Hepatocyte (in vitro differentiated cells): Measurements from ENCODE around the gene C6orf89.

ENCODE experiments used
- EZH2 ChIP-seq: fragments of 200-600 bp; sonication (generic); IDR thresholded peaks from 2 replicates; pipeline ENCODE4 v1.6.1; 2016; ENCODE audit warnings: antibody characterized with exemption, mild to moderate bottlenecking, borderline replicate concordance
- EZH2phosphoT487 ChIP-seq: fragments of 200-600 bp; sonication (generic); IDR thresholded peaks from one replicate; pipeline ENCODE4 v1.6.1; 2018; ENCODE audit warnings: antibody characterized with exemption, mild to moderate bottlenecking, low read depth, moderate library complexity; ENCODE audit not compliant: unreplicated experiment, severe bottlenecking
- TF ChIP-seq, protein P1 (sequence below): fragments of 200-600 bp; sonication (generic); IDR thresholded peaks from 2 replicates; pipeline ENCODE4 v1.5.1; 2016; ENCODE audit warnings: antibody characterized with exemption, mild to moderate bottlenecking; ENCODE audit not compliant: poor library complexity

DNA sequence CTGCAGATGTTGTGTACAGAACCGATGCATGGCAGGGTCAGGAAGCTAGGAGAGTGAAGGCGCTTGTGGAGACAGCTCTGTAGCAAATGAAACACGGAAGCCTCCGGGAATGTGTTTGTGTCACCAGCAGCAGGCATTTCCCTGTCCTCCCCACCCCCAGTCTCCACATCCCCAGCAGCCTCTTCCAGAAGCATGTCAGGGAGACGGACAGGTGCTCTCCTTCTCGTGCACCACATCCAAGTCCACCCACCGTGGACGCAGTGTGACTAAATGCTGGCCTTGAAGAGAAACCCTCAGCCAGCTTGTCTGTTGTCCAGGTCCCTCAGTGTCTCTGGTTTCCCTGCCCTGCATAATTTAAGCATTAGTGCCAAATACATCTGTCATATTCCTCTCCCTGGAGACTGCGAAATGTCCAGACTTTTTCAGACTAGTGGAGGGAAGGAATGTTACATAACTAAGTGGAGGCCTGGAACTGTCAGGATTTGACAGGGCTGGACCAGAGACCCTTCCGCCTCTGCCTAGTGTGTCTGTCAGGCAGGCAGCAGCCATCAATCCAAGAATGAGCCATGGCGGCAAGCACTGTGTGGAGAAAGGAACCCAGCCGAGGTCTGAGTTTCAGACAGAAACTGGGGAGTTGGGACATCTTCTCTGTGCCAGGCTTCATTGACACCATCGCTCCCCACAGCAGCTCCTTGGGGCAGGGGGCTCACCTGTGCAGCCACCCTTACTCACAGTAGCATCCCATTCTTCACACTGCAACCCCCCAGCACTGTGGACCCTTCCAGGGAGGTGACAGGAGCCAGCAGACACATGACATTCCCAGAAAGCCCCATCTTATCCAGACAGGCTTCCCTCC, 42.2 kb downstream of the C6orf89 start:
- TF ChIP-seq, protein P1, sequence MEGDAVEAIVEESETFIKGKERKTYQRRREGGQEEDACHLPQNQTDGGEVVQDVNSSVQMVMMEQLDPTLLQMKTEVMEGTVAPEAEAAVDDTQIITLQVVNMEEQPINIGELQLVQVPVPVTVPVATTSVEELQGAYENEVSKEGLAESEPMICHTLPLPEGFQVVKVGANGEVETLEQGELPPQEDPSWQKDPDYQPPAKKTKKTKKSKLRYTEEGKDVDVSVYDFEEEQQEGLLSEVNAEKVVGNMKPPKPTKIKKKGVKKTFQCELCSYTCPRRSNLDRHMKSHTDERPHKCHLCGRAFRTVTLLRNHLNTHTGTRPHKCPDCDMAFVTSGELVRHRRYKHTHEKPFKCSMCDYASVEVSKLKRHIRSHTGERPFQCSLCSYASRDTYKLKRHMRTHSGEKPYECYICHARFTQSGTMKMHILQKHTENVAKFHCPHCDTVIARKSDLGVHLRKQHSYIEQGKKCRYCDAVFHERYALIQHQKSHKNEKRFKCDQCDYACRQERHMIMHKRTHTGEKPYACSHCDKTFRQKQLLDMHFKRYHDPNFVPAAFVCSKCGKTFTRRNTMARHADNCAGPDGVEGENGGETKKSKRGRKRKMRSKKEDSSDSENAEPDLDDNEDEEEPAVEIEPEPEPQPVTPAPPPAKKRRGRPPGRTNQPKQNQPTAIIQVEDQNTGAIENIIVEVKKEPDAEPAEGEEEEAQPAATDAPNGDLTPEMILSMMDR = no peak
- TF ChIP-seq EZH2phosphoT487 (no peak), EZH2 (no peak)
